GM21529 (cell line): Measurements from ENCODE around the gene LCN15.
"Not testable (repeated sequence)": the region's sequence is repeated elsewhere in the genome, so short reads cannot be mapped to it uniquely, and the experiment has no call there.

Experiments
- ATAC-seq: cut with Tn5 transposase; IDR thresholded peaks from one replicate; pipeline ENCODE4 v1.9.1; 2021; ENCODE audit not compliant: unreplicated experiment

Gene LCN15

DNA sequence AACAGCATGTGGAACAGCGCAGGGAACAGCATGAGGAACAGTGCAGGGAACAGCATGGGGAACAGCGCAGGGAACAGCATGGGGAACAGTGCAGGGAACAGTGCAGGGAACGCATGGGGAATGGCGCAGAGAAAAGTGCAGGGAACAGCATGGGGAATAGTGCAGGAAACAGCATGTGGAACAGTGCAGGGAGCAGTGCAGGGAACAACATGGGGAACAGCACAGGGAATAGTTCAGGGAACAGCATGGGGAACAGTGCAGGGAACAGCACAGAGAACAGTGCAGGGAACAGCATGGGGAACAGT is 8.2 kb downstream of the LCN15 start:
- no peak for ATAC-seq

DNA sequence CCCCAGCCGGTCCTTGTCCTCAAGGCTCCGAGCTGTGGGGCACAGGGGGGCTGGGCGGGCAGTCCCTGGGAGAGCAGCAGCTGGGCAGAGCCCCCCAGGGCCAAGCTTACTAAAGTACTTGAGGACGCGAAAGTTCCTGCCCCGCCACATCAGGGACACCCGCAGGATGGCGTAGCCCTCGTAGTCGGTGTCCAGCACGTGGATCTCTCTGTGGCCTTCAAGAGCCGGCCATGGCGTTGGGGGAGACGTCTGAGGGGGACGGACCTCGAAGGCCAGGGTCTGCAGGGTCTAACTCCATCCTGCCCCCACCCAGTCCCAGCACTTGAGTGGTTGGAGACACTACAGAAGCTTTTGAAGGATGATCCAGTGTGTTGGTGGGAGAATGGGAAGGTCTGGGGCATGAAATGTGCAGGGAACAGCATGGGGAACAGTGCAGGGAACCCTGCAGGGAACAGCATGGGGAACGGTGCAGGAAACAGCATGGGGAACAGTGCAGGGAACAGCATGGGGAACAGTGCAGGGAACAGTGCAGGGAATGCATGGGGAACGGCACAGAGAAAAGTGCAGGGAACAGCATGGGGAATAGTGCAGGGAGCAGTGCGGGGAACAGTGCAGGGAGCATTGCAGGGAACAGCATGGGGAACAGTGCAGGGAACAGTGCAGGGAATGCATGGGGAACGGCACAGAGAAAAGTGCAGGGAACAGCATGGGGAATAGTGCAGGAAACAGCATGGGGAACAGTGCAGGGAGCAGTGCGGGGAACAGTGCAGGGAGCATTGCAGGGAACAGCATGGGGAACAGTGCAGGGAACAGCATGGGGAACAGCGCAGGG is 8.8 kb downstream of the LCN15 start:
- ATAC-seq: not testable (repeated sequence)

DNA sequence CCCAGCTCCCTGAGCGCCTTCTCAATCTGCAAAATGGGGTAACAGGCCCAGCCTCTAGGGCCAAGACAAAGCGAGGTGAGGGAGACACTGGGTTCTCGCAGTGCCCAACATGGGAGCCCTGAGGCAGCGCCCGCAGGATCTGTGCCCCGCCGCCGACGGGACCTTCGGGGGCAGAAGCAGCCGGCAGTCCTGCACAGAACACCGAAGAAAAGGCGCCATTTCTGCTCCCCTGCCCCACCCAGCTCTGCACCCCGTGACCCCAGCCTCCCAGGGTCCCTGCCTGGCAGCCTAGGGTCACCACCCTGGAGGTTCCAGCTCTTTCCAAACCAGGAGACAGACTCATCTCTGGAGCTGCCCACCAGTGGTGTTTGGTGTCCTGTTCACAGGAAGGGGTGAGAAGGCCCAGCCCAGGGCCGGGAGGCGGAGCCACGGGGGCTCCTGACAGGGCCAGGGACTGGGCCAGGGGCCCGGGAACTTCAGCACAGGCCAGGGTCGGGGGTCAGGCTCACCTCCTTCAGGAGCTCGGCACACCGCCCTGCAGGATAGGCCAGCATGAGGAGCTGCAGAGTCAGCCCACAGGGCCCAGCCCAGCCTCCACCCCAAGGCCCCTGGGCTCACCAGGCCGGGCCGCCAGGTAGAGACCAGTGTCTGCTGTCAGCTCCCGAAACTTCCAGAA is 9.6 kb downstream of the LCN15 start:
- no peak for ATAC-seq

DNA sequence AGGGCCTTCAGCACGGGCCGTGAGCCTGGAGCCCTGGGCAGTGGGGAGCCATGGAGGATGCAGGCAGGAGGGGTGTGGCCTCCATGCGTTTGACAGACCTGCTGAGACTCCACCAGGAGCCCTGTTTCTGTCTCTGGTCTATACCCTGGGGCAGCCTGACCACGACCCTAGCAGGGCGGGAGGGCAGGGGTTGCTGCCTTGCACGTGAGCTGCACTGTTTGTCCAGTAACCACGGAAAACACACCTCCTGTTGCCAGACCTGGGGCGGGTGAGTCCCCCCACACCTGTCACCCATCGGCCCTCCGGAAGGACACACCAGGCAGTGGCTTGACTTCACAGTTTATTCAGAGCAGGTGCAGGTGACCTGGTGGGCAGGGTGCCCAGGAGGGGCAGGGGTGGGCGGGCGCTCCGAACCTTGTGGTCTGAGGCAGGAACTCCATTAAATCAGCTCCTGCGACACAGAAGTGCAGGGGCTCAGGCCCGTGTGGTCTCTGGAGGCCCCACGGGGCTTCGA is 10.2 kb downstream of the LCN15 start:
- no peak for ATAC-seq

DNA sequence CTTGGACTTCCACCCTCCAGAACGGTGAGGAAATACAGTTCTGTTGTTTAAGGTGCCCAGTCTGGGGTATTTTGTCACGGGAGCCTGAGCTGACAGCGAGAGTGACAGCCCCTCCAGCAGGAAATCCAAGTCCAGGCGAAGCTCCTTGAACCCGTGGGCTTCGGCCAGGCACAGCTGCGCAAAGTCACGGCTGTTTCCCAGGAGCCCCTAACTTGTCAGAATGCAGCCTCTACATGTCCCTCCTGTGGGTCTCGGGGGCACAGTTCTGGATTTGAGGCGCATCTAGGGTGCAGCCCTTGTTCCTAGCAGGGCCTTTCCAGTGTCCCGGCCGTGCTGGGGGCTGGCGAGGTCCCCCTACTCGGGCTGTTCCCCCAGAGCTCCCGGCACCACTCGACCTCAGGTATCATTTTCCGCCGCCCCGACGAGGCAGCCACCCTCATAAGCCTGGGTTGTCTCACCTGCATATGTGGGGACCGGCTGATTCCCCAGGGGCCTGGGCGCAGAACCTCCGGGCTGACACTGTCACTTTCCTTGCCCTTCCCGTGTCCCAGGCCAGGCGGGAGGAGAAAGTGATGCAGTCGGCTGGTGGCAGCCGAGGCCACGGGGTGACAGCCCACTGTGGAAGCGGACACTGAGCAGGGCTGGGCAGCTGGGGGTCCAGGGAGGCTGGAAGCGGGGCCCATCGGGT is 10.8 kb downstream of the LCN15 start:
- ATAC-seq: no peak

DNA sequence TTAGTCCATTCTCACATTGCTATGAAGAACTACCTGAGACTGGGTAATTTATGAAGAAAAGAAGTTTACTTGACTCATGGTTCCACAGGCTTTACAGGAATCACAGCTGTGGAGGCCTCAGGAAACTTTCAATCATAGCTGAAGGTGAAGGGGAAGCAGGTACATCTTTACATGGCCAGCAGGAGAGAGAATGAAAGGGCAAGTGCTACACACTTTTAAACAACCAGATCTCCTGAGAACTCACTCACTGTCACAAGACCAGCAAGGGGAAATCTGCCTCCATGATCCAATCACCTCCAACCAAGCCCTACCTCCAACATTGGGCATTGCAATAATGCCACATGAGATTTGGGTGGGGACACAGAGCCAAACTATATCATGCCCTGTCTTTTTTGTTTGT is 12.5 kb downstream of the LCN15 start:
- ATAC-seq: no peak

DNA sequence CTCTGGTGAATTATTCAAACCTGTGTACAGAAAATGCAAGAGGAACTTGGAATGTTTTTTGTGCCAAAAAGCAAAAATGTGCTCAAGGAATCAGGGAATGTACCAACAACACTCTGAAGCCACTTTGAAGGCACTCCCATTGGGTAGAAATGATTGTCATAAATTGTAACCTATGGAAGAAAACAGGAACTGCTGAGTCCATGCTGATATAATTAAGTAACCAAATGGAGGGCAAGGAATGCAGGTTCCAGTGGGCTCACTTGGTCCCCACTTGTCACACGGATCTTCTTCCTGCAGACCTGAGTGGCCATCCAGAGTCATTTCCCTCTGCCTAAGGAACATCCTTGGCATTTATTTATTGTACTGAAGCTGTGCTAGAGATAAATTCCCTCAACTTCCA is 13.1 kb downstream of the LCN15 start:
- no peak for ATAC-seq

DNA sequence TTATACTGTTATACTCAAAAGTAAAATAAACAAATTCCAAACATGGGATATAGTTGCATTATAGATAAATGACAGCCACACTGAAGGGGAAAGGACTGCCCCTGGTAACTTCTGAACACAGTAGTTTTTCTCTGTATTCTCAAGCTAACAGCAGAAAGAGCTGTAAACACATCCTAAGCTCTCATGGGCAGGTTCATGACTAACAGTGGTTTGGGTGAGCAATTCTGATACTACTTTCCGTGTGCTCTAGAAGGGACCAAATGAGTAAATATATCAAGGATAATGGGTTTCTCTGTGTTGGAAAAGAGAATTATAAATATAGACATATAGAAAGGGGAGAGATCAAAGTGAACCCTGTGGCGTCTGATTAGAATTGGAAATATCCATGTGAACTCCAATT is 13.8 kb downstream of the LCN15 start:
- no peak for ATAC-seq

DNA sequence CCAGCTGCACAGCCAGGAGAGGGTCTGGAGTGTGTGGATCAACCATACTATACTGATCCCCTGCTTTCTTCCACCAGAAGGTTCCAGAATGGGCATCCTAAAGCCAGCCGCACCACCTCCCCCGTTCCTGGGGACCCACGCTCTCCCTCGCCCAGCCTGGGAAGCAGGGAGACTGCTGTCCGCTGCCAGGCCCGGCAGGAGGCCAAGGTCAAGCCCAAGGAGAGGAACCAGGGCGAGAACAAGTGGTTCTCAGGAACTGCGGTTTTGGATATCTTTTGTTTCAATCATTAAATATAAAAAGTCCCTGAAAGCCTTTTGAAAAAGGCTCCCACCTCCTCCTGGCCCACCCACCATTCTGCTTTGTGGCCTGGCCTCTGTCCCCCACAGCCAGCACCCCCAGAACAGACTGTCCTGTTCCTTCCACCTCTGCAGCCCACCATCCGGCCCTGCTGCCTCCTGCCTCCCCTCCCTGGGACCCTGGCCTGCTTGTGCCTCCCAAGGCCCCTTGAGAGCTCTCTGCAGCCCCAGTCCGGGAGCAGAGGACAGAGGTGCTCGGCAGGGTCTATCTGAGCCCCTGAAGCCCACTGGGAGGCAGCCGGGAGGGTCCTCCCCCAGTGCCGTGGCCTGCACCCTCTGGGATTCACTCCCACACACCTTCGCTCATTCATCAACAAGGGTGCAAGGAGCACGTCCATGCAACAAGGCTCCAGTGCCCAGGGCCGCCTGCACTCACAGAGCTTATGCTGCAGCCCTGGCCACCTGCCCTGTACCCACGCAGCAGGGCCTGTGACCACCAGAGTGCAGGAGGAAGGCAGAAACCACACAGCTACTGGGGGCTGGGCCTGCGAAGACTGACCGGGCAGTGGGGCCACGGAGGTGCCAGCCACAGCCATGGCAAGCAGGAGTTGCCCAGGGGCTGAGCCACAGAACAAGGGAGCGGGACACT is 15.4 kb downstream of the LCN15 start:
- no peak for ATAC-seq

DNA sequence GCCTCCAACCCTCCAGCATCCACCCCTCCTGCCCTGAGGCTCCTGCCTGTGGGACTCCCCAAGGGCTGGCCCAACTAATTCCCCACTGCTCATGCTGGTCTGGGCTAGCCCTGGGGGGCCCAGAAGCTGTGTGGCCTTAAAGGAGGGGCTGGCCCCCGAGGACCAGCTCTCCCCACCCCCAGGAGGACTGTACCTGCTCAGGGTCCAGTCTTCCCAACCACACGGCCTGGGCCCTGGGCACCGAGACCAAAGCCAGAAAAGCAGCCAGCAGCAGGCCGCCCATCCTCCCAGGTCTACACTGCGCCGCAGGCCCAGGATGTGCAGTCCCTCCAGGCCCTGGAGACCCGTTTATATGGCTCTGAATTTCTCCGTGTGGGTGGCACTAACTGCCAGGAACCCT is 16.1 kb downstream of the LCN15 start, which contains the start of gene LCN6:
Gene LCN6, minus strand, starts transcription at position 325 of the 400 bp plus-strand sequence. Its CDS starts 42 bp downstream, at position 283.
- no peak for ATAC-seq

DNA sequence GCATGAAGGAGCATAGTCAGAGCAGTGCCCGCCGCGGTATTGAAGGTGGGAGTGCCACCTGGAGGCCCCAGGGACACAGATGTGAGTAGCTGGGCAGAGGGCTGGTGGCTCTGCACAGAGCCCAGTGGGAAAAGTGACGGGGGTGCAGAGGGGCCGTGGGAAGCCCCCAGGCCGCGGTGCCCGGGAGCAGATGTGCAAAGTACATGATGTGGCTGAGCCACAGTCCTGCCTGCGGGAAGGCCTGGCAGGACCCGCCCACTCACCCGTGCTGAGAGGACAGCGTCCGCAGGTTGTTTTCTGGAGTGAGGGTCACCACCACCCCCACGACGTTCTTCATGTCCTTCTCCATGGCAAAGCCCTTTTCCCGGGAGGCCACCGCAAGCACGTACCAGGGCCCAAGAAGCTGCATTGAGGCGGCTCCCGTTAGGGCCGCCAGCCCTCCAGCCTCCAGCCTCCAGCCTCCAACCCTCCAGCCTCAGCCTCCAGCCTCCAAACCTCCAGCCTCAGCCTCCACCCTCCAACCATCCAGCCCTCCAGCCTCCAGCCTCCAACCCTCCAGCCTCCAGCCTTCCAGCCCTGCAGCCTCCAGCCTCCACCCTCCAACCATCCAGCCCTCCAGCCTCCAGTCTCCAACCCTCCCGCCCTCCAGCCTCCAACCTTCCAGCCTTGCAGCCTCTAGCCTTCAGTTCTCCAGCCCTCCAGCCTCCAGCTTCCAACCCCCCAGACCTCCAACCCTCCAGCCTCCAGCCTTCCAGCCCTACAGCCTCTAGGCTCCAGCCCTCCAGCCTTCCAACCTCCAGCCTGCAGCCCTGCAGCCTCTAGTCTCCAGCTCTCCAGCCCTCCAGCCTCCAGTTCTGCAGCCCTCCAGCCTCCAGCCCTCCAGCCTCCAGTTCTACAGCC is 16.9 kb downstream of the LCN15 start:
- ATAC-seq: no peak

DNA sequence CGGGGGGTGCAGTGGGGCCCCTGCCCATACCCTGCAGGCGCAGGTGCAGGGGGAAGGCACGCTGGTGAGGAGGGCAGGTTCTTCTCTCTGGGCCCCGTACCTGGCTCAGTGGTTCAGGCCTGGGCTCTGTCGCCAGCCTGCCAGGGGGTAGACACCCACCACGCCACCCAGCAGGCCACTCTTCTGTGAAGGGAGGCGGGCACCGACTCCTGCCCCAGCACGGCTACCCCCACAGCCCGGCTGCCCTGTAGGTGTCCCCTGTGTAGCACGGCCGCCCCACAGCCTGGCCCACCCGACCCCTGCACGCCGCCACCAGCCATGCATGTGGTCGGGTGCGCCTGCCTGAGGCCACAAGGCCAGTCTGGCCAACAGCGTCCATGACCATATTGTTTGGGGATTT is 17.7 kb downstream of the LCN15 start:
- no peak for ATAC-seq

DNA sequence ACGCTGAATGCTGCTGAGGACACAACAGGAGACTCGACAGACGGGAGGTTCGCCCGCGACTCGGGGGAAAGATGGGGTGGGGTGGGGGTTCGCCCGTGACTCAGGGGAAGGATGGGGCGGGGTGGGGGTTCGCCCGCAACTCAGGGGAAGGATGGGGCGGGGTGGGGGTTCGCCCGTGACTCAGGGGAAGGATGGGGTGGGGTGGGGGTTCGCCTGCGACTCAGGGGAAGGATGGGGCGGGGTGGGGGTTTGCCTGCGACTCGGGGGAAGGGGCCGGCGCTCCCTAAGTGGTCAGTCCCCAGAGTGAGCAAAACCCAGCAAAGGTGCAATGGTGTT is 18.2 kb downstream of the LCN15 start:
- no peak for ATAC-seq

DNA sequence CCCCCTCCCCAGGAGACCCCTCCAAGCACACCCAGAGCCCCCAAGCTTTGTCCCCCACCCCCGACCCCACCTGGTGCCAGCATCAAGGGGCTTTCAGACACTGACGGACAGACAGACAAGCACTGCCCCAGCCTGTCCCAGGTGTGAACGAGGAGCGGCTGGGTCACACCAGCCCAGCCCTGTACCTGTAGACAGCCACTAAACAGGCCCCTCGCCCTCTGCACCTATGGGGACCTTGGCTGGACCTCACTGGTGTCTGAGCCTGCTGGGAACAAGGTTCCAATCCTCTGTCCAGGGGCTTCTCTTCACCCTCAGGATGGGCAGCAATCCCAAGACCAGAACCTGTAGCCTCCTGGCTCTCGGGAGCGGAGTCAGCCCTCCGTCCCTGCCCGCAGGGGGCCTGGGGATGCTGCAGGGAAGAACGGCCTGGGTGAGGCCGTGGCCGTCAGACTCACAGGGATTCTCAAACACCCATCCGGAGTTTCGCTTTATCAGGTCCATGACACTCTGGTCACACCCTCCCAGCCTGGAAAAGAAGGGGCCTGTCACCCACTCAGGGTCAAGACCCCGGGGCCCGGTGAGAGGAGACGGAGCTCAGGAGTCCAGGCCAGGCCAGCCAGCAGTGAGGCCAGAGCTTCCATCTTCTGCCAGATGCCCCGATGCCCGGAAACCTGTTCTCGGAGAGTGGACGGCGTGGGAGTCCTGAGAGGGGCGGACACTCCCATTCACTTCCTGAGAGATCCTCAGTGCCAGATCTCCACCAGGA is 18.7 kb downstream of the LCN15 start:
- ATAC-seq: no peak

DNA sequence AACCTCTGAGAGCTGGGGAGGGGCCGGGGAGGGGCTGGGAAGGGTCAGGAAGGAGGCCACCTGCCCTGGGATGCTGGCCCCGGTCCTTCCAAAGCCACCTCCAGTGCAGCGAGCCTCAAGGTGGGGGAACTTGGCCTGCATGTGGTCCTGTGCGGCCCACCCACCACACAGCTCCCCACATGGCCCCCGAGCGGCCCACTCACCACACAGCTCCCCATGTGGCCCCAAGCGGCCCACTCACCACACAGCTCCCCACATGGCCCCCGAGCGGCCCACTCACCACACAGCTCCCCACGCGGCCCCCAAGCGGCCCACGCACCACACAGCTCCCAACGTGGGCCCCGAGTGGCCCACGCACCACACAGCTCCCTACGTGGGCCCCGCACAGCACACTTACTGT is 19.5 kb downstream of the LCN15 start:
- ATAC-seq: no peak

DNA sequence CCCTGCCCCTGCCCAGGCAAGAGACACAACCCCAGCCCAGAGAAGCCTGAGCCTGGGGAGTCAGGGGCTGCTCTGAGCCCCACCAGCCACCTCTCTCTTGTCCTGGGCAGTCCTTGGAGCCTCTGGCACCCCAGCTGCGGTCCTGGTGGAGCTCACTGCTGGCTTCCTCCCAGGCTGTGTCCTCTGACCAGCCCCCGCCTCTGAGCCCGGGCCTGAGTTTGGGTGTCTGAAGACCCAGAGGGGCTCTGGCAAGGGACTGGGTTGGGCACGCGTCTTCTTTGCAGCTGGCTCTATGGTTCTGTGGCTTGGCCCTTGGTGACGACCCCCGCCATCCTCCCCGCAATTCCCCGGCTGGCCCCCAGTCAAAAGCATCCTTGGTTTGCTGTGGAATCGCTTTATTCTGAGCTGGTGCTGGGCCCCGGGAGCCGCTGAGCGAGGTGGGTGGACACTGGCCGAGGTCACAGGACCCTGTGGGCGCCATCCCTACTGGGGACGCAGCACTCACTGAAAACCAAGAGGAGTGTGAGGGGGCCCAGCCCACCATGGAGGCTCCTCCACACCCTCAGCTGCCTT is 20.6 kb downstream of the LCN15 start:
- no peak for ATAC-seq

DNA sequence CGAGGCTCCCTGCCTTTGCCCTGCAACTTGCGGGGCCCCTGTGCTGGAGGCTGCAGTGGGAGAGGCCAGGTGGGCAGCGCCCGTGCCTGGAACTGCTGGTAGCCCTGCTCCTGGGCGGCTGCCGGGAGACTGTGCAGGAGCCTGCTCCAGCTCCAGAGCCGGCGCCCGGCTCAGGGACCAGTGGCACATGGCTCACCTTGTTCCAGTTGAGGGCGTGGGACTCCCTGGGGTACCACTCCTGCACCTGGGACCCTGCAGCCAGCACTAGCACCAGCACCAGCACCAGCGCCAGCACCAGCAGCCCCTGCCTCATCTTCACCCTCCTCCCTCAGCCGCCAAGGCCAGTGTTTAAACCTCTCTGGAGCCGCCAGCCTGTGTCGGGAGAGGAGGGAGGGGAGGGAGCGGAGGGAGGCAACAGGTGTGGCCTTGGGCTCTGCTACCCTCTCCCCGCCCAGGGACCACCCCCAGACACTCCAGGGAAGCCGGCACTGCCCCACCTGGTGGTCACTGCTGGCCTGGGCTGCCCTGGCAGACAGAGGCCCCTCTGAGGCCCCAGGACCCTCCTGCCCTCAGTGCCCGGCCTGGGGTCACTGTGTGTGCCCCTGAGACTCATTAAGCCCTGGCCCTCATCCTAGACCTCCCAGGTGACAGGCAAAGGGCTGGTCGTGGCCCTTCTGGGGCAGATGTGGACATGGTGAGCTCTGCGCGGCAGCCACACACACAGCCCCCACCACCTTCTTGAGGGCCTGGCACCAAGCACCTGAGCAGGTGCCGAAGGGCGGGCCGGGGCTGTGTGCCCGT is 21.5 kb downstream of the LCN15 start, which contains the start of gene LCN10:
Gene LCN10, minus strand, starts transcription at position 350 of the 801 bp plus-strand sequence. Its CDS starts 37 bp downstream, at position 313.
- ATAC-seq: no peak
